NCI-H510A (cell line): Measurements from ENCODE around the gene CYBC1.

Source experiments
- DNase-seq: peaks from one replicate; lab custom pipeline; 2025; lab: John Stamatoyannopoulos, UW

Gene CYBC1

DNA sequence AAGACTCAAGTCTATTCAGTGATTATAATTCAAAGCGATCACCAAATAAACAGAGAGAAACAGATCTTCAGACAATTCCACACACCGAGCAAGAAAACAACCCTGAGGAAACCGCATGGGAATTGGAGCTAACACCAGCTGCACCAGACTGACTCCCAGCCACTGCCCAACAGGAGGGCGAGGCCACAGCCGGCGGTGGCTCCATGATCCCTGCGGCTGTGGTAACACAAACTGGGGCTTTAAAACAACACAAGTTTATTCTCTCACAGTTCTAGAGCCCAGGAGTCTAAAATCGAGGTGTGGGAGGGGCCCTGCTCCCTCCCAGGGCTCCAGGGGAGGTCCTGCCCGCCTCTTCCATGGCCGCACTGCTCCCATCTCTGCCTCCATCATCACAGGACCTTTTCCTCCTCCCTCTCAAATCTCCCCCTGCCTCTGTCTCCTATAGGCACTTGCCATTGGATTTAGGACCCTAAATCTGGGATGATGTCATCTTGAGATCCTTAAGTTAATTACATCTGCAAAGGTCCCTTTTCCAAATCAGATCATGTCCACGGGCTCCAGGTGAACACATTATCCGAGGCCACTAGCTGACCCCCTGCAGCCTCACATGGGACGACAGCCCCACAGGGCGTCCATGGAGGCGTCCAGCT, 42.1 kb downstream of the CYBC1 start:
- DNase-seq: no peak

DNA sequence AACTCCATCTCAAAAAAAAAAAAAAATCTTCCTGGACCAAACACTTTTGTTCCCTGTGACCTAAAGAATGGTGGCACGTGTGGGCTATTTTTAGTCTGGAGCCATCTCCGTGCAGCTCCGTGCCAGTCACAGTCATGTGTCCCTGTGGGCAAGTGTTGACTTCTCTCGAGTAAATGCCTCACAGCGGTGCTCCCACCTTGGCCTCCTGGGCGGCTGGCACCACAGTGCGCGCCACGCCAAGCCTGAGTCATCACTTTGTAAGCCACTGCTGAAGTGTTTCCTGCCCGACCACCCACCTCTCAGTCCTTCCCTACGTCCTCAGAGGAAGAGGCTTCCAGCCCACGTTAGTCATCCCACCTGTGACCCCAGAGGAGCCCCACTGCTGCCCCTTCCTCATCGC, 43.3 kb downstream of the CYBC1 start:
- no peak for DNase-seq

DNA sequence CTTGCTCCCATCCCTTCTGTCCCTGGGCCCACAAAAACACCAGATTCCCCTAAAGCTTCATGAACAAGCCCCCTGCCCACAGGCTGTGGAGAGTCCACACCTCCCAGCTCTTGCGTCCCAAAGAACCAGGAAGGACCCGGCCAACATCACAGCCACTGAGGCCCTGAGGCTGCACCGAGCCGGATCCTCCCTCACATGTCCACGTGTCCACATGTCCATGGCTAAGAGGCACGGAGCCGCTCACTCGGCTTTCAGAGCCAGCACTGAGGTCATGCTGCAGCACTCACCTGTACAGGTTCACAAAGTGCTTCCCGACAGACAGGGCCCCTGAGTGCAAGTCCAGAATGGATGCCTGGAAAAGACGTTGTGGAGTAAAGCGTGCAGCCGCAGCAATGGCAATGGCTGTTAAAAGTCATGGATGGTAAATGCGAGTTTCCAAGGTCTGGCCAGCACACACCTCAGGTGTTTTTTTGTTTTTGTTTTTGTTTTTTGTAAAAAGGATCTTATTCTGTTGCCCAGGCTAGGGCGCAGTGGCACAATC, 44.4 kb downstream of the CYBC1 start:
- no peak for DNase-seq

DNA sequence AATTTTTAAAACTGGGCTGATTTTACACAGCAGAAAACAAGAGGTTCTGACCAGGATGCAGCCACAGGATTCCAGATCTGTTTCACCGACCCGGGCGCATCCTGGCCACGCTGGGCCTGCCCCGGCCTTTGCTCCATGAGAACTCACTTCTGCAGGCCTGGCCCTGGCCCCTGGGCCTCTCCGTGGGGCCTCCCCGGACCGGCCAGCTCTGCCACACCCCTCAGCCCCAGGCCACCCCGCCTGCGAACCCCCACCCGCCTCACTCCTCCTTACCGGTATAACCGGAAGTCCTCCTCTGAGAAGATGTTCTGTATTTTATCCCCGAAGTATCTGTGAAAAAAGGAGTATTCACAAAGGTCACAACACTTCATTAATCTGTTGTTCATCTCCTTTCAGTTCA, 45.5 kb downstream of the CYBC1 start:
- no peak for DNase-seq

DNA sequence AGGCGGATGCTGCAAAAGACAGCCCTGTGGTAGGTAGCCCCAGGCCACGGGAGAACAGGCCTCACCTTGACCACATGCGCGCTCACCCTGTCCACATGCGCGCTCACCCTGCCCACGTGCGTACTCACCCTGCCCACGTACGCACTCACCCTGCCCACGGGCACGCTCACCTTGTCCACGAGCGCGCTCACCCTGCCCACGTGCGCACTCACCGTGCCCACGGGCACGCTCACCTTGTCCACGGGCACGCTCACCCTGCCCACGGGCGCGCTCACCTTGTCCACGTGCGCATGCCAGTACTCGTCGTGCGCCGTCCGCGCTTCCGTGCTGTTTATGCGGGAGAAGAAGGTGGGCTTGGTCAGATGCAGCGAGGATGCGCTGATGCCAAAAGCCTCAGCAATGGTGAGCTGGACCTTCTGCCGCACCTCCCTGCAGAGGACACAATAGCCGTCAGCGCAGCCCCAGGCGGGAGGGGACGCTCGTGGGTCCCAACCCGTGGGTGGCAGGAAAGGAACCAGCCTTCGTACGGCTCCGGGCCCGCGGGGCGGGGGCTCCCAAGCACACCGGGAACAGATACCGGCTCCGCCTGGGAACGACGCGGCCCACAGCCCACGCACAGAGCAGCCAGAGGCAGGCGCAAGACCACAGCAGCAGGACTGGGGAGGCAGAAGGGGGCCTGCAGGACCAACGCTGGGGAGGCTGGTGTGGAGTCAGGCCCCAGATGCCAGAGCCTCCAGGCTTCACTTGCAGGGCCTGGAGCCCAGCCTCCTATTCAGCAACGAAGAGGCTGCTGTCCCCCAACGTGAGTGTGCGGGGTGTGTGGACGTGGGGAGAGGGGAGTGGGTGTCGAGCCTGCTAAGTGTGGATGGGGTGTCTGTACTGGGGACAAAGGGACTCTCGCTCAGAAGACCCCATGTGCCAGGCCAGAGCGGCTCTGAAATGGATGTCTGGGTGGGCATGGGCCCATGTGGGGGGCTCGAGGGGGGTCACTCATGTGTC, 46.6 kb downstream of the CYBC1 start:
- no peak for DNase-seq

DNA sequence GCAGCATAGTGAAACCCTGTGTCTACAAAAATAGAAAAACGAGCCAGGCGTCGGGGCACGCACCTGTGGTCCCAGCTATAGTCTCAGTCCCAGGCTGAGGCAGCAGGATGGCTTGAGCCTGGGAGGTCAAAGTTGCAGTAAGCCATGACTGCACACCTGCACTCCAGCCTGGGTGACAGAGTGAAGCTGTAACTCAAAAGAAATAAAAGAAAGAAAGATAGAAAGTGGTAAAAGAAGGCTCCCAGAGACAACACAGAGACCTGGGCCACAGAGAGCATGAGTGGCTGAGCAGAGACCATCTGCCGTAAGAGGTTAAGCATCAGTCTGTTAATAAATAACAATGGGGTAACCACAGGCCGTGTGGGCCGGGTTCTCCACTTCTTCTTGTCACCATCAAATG, 47.7 kb downstream of the CYBC1 start:
- DNase-seq: no peak

DNA sequence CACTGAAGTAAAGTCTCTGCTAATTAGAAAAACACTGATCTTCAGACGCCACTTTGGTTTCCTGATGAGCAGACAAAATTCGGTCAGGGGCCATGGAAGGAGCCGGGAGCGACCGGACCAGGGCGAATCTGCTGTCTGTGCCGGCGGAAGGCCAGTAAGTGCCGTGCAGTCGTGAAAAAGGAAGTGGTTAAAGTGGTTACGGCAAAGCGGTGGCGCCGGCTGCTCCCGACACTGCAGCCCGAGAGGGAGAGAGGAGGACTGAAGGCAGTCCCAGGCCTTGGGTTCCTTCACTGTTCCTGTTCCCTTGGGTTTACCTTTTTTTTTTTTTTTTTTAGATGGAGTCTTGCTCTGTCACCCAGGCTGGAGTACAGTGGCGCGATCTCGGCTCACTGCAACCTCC, 49.7 kb downstream of the CYBC1 start:
- DNase-seq: no peak

DNA sequence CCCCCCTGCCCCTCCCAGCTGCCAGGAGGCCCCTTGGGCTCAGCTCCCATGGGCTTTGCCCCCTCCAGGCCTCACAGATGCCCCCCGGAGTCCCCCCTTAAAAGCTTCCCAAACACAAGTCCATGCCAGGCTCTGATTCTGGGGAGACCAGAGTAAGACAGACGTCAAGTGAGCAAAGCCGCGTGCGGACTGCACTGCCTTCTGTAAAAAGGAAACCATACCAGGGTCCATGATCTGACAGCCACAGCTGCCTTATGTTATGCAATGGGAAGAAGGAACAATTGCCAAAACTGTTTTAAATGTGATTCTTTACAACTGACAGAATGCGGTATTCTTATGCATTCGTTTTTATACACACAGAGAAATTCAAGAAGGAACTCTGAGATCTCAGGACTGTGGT, 50.3 kb downstream of the CYBC1 start:
- DNase-seq: no peak

DNA sequence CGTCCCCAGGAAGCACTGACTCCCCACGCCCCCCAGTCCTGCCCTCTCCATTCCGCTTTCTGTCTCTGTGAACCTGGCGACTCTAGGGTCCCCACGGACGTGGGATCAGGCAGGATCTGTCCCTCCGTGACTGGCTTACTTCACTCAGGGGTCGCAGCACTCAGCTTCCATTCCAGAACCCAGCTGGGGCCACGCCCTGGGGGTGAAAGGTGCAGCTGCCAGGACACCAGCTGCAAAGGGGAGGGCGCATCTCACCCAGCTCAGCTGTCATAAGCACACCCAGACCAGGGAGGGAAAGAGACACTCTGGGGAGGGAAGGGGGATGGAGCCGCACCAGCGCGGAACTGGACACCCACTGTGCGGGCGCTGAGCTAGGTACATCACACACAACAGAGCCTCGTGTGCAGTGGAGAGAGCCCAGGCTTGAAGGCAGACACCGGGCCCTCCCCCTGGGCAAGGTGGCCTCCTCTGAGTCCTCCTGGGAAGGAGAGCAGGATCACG, 50.9 kb downstream of the CYBC1 start:
- DNase-seq: peak; percentile 75

DNA sequence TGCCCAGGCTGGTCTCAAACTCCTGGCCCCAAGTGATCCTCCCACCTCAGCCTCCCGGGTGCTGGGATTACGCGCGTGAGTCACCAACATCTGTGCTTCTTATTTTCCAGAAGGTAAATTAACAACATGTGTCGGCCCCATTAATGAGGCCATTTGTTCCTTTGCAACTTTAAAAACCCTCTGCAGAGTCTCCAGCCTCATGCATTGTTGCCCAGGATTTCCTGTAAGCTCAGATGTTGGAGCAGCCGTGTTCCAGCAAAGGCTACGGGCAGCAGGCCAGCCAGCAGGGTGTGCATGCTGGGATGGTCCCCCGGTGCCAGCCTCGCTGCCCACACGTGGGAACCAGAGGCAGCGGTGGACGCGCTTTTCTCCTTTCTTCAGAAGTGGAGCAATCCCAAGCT, 51.5 kb downstream of the CYBC1 start:
- no peak for DNase-seq

DNA sequence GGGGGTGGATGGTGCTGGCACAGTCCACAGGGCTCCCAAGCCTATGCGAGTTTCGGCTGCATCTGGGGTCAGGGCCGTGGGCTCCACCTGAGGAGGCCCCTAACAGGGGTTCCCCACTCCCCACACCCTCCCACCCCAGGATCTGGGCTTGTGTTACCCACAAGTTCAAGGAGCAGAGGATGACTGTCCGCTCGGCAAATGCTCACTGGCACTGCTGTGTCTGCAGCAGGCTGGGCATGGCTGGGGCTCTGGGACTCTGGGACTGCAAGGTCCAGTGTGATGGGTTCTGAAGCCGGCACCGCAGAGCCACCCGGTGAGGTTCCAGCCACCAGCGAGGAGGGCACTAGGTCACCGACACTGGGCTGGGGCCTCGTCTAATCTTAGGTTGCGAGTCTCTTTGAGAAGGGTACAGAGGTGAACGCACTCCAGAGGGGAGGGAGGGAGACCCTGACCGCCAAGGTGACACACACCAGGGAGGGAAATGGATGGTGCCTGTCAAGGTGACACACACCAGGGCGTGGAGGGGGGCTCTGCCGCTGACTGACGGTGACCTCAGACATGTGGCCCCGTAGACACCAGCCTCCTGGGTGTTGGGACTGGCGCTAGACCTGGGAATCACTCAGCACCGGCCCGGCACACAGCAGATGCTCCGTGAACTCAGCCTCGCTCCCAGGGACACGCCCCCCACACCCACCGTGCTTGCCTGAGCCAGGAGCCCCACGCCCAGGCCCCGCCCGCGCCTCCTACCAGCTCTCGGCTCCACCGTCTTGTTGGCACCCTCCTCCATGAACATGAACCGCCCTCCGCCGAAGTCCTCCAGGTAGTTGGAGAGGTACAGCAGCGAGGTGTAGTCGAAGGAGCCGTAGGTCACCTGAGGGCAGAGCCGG, 52.9 kb downstream of the CYBC1 start:
- peak; percentile 52 for DNase-seq

DNA sequence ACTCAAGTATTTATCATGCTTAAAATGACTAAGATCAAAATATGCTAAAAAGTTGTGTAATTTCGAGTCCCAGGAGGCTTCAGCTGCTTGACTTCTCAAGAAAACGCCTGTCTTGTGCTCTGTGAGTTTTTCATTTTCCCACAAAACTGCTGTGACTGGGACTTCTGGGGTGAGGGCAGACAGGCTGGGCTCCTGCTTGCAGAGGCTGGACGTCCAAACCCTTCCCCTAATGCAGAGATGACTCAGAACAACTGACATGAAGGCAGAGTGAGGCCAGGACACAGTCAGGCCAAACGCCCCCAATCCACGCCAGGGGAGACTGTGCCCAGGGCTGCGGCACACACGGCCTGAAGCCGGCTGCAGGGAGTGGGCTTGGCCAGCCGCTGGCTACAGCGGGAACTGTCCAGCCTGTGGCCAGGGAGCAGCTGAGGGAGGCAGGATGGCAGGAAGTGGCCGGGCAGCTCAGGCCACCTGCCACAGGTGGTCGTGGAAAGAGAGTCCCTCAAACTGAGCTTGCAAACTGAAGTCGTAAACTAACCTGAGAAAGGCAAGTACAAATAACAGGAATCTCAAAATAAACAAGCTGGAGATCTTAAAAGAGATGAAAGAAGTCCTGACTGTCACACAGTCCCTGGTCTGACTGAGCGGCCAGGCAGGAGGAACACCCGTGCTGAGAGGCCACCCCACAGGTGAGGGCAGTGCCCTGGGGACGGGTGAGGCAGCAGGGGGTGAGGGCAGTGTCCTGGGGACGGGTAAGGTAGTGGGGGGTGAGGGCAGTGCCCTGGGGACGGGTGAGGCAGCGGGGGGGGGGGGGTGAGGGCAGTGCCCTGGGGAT, 53.7 kb downstream of the CYBC1 start:
- no peak for DNase-seq

DNA sequence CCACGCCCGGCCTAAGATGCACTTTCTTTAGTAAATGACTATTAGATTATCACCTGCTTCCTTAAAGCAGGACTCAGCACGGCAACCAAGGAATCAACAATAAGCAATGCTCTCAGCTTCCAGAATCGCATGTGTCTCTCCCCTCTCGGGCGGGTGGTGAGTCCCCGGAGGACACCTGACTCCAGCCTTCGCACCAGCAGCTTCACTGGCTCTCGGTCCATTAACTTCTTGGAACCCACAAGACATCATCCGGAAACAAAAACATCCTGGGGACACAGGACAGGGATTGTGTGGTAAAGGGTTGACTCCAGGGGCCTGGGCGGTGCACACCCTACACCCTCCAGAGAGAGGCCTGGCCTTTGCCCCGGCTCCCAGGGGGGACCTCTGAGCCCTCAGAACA, 56.3 kb downstream of the CYBC1 start:
- no peak for DNase-seq

DNA sequence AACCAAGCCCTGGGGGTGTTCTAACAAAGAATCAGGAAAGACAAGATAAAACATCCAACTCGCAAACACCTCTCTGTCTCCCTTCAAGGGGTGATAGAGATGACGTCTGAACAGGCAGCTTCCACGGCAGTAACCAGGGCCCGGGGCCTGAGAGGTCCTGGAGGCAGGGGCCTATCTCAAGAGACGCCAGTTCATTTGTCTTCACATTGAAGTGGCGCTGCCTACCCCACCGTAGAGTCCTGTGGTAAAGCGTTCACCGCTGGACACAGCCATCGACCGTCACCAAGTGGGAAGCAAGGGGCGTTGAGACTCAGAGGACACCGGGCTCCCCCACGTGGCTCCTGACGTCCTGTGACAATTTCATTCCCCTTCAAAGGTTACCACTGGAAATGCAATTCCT, 57.6 kb downstream of the CYBC1 start:
- no peak for DNase-seq
